Measurements from ENCODE around the gene F2.

F2 gene

DNA sequence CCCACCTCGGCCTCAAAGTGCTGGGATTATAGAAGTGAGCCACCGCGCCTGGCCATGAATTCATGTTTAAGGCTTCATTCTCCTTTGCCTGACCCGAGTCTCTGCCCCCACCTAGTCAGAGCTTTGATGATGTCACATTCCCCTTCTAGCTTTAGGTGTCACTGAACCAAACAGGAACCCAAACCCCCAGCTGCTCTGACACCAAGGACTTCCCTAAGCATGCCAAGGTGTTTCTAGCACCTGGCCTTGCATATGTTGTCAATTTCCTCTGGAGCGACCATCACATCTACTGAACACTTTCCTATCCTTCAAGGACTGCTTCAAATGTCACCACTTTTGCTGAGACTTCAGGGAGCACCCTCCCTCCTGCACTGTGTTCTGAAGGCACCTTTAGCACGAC lies 2.3 kb downstream of the F2 start:
- TF ChIP-seq TAF1 (IDR thresholded peaks at IDR 0.05; ENCODE audit: borderline replicate concordance, insufficient read depth, low read length) (no peak), FOXP2 (optimal IDR thresholded peaks at IDR 0.05; ENCODE audit: borderline replicate concordance, extremely low read depth, extremely low read length, insufficient read depth) (no peak), POLR2AphosphoS5 (IDR thresholded peaks at IDR 0.05; ENCODE audit: low read depth, low read length) (no peak), SIN3A (IDR thresholded peaks at IDR 0.05; ENCODE audit: borderline replicate concordance, insufficient read depth, low read length) (no peak)
- TF ChIP-seq, protein P1, sequence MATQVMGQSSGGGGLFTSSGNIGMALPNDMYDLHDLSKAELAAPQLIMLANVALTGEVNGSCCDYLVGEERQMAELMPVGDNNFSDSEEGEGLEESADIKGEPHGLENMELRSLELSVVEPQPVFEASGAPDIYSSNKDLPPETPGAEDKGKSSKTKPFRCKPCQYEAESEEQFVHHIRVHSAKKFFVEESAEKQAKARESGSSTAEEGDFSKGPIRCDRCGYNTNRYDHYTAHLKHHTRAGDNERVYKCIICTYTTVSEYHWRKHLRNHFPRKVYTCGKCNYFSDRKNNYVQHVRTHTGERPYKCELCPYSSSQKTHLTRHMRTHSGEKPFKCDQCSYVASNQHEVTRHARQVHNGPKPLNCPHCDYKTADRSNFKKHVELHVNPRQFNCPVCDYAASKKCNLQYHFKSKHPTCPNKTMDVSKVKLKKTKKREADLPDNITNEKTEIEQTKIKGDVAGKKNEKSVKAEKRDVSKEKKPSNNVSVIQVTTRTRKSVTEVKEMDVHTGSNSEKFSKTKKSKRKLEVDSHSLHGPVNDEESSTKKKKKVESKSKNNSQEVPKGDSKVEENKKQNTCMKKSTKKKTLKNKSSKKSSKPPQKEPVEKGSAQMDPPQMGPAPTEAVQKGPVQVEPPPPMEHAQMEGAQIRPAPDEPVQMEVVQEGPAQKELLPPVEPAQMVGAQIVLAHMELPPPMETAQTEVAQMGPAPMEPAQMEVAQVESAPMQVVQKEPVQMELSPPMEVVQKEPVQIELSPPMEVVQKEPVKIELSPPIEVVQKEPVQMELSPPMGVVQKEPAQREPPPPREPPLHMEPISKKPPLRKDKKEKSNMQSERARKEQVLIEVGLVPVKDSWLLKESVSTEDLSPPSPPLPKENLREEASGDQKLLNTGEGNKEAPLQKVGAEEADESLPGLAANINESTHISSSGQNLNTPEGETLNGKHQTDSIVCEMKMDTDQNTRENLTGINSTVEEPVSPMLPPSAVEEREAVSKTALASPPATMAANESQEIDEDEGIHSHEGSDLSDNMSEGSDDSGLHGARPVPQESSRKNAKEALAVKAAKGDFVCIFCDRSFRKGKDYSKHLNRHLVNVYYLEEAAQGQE (IDR thresholded peaks at IDR 0.05; ENCODE audit: insufficient read depth in 1 of 2, low read depth in 2 of 2, low read length in 2 of 2), result no peak

DNA sequence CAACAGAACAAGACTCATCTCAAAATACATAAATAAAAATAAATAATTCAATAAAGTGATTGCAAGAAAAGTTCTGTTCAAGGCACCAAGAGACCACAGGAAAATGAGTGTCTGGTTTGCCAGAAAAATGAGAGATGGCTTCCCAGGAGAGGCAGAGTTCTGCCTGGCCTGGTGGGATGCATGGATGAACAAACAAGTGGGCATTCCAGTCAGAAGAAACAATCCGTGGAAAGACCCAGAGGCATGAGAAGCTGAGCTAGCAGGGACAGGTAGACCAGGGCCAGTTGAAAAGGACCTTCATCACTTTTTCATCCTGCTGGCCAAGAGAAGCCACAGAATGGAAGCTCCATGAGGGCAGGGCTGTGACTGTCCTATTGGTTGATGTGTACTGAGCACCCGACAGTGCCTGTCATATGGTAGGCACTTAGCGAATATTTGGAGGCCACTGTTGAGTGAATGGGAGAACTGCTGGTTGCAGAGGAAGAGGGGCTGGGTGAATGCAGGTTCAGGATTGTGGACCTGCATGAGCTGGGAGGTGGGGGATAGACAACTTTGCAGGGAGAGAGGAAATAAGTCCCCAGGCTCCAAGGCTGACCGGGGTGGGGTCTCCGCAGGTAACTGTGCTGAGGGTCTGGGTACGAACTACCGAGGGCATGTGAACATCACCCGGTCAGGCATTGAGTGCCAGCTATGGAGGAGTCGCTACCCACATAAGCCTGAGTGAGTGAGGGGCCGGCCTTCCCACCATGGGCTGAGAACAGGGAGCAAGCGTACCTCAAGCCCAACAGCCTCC lies 3.7 kb downstream of the F2 start:
- TF ChIP-seq, protein P1 (IDR thresholded peaks at IDR 0.05; ENCODE audit: insufficient read depth in 1 of 2, low read depth in 2 of 2, low read length in 2 of 2), result no peak
- TF ChIP-seq TAF1 (IDR thresholded peaks at IDR 0.05; ENCODE audit: borderline replicate concordance, insufficient read depth, low read length) (no peak), SIN3A (IDR thresholded peaks at IDR 0.05; ENCODE audit: borderline replicate concordance, insufficient read depth, low read length) (no peak), FOXP2 (optimal IDR thresholded peaks at IDR 0.05; ENCODE audit: borderline replicate concordance, extremely low read depth, extremely low read length, insufficient read depth) (no peak), POLR2AphosphoS5 (IDR thresholded peaks at IDR 0.05; ENCODE audit: low read depth, low read length) (no peak)

DNA sequence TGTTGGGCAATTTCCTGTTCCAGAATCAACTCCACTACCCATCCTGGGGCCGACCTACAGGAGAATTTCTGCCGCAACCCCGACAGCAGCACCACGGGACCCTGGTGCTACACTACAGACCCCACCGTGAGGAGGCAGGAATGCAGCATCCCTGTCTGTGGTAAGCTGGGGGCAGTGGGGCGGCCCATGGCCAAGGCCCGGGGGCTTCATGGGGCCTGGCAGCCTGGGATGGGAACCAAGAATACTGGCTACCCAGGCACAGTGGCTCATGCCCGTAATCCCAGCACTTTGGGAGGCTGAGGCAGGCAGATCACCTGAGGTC lies 4.3 kb downstream of the F2 start:
- TF ChIP-seq FOXP2 (optimal IDR thresholded peaks at IDR 0.05; ENCODE audit: borderline replicate concordance, extremely low read depth, extremely low read length, insufficient read depth) (no peak), POLR2AphosphoS5 (IDR thresholded peaks at IDR 0.05; ENCODE audit: low read depth, low read length) (no peak), TAF1 (IDR thresholded peaks at IDR 0.05; ENCODE audit: borderline replicate concordance, insufficient read depth, low read length) (no peak), SIN3A (IDR thresholded peaks at IDR 0.05; ENCODE audit: borderline replicate concordance, insufficient read depth, low read length) (no peak)
- TF ChIP-seq, protein P1 (IDR thresholded peaks at IDR 0.05; ENCODE audit: insufficient read depth in 1 of 2, low read depth in 2 of 2, low read length in 2 of 2), result no peak

DNA sequence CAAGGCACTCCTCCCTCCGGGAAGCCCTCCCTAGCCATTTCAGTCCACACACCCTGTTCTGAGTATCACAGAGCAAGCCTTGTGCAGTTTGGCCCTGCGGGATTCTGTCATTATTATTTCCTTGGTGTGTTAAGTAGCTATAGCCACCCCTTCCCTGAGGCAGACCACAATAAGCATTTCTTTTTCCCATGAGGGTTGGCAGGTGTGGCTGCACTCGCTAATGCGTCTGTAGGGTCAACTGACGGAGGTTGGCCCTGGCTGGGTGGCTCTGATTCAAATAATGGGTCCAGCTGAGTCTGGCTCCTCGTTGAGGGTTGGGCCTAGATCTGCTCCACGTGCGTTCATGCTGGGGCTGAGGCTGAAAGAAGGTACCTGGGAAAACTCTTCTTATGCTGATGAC lies 5.1 kb downstream of the F2 start:
- TF ChIP-seq FOXP2 (optimal IDR thresholded peaks at IDR 0.05; ENCODE audit: borderline replicate concordance, extremely low read depth, extremely low read length, insufficient read depth) (no peak), POLR2AphosphoS5 (IDR thresholded peaks at IDR 0.05; ENCODE audit: low read depth, low read length) (no peak)
- TF ChIP-seq, protein P1 (IDR thresholded peaks at IDR 0.05; ENCODE audit: insufficient read depth in 1 of 2, low read depth in 2 of 2, low read length in 2 of 2), result no peak

Measured in PFSK-1 (cell line).